H1 (cell line): ENCODE results near the gene ERAS. TPM values are rescaled to one million over a fixed set of nuclear protein-coding genes. Genes with fewer than 3 reads are reported as not detected.

Source experiments
- BRCA1 ChIP-seq: IDR thresholded peaks from 2 replicates; pipeline ENCODE4 v1.6.1; 2012; ENCODE audit warnings: low read depth, low read length, improper control_type of control experiment
- RXRA ChIP-seq: IDR thresholded peaks from 2 replicates; pipeline ENCODE4 v1.6.1; 2011; ENCODE audit warnings: low read depth, mild to moderate bottlenecking, low read length, moderate library complexity; ENCODE audit not compliant: insufficient read depth
- SIX5 ChIP-seq: IDR thresholded peaks from 2 replicates; pipeline ENCODE4 v1.6.1; 2011; ENCODE audit warnings: mild to moderate bottlenecking, low read depth, low read length
- SP4 ChIP-seq: IDR thresholded peaks from 2 replicates; pipeline ENCODE4 v1.6.1; 2012; ENCODE audit warnings: low read length, inconsistent platforms
- TCF12 ChIP-seq: IDR thresholded peaks from 2 replicates; pipeline ENCODE4 v1.6.1; 2011; ENCODE audit warnings: low read depth, mild to moderate bottlenecking, low read length
- polyA plus RNA-seq, 7 experiments: library from polyadenylated mRNA; depleted of rRNA in 3 of 7; stranded (reverse) in 5 of 7; unstranded in 2 of 7; fragments of >200 nt in 5 of 7; fragments of 200-250 nt in 2 of 7; gene quantifications; 1 replicate in 5 of 7; 2 replicates in 1 of 7; 4 replicates in 1 of 7; pipeline versions ENCODE4 v1.2.1 to v1.2.3, GENCODE V29; 2011 to 2013; ENCODE audit warnings: missing spikeins in 2 of 7, mixed read lengths in 2 of 7
- total RNA-seq: library from RNA; stranded (reverse); fragmentation: NEBNext Ultra II Directional; extraction: Animal tissue kit (Norgen Biotek cat#: 25700); gene quantifications from 2 replicates; pipeline ENCODE4 v1.2.1, GENCODE V29; 2021
- TF ChIP-seq, protein P1 (sequence below): fragments of 300-600 bp; sonication (generic); IDR thresholded peaks from 2 replicates; pipeline ENCODE4 v1.7.1; 2012; ENCODE audit warnings: low read length, moderate library complexity, mild to moderate bottlenecking, inconsistent platforms; ENCODE audit not compliant: insufficient replicate concordance

ERAS gene
- total and polyA plus RNA-seq, 2 of the 8 experiments (the other 6 are each of a cell fraction or from before 2014, with no cell fraction given), result 0.70 TPM; not detected in 1

DNA sequence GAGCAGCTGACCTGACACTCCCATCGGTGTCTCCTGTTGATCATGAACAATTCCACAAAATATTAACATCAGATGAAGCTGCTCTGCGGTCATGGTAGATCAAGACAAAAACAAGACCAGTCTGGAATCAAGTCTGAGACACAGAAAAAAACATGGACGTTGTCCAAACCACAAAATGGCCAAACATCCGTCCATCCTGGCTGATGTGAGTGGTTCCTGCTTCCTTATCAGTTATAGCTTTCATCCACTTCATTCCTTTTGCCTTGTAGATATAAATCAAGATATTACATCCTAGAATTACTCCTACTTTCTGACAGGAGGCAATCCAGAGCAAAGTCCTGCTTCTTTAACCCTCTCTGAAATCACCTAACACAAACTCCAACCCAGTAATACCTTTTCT lies 37.9 kb downstream of the ERAS start (continued):
- TF ChIP-seq, protein P1, sequence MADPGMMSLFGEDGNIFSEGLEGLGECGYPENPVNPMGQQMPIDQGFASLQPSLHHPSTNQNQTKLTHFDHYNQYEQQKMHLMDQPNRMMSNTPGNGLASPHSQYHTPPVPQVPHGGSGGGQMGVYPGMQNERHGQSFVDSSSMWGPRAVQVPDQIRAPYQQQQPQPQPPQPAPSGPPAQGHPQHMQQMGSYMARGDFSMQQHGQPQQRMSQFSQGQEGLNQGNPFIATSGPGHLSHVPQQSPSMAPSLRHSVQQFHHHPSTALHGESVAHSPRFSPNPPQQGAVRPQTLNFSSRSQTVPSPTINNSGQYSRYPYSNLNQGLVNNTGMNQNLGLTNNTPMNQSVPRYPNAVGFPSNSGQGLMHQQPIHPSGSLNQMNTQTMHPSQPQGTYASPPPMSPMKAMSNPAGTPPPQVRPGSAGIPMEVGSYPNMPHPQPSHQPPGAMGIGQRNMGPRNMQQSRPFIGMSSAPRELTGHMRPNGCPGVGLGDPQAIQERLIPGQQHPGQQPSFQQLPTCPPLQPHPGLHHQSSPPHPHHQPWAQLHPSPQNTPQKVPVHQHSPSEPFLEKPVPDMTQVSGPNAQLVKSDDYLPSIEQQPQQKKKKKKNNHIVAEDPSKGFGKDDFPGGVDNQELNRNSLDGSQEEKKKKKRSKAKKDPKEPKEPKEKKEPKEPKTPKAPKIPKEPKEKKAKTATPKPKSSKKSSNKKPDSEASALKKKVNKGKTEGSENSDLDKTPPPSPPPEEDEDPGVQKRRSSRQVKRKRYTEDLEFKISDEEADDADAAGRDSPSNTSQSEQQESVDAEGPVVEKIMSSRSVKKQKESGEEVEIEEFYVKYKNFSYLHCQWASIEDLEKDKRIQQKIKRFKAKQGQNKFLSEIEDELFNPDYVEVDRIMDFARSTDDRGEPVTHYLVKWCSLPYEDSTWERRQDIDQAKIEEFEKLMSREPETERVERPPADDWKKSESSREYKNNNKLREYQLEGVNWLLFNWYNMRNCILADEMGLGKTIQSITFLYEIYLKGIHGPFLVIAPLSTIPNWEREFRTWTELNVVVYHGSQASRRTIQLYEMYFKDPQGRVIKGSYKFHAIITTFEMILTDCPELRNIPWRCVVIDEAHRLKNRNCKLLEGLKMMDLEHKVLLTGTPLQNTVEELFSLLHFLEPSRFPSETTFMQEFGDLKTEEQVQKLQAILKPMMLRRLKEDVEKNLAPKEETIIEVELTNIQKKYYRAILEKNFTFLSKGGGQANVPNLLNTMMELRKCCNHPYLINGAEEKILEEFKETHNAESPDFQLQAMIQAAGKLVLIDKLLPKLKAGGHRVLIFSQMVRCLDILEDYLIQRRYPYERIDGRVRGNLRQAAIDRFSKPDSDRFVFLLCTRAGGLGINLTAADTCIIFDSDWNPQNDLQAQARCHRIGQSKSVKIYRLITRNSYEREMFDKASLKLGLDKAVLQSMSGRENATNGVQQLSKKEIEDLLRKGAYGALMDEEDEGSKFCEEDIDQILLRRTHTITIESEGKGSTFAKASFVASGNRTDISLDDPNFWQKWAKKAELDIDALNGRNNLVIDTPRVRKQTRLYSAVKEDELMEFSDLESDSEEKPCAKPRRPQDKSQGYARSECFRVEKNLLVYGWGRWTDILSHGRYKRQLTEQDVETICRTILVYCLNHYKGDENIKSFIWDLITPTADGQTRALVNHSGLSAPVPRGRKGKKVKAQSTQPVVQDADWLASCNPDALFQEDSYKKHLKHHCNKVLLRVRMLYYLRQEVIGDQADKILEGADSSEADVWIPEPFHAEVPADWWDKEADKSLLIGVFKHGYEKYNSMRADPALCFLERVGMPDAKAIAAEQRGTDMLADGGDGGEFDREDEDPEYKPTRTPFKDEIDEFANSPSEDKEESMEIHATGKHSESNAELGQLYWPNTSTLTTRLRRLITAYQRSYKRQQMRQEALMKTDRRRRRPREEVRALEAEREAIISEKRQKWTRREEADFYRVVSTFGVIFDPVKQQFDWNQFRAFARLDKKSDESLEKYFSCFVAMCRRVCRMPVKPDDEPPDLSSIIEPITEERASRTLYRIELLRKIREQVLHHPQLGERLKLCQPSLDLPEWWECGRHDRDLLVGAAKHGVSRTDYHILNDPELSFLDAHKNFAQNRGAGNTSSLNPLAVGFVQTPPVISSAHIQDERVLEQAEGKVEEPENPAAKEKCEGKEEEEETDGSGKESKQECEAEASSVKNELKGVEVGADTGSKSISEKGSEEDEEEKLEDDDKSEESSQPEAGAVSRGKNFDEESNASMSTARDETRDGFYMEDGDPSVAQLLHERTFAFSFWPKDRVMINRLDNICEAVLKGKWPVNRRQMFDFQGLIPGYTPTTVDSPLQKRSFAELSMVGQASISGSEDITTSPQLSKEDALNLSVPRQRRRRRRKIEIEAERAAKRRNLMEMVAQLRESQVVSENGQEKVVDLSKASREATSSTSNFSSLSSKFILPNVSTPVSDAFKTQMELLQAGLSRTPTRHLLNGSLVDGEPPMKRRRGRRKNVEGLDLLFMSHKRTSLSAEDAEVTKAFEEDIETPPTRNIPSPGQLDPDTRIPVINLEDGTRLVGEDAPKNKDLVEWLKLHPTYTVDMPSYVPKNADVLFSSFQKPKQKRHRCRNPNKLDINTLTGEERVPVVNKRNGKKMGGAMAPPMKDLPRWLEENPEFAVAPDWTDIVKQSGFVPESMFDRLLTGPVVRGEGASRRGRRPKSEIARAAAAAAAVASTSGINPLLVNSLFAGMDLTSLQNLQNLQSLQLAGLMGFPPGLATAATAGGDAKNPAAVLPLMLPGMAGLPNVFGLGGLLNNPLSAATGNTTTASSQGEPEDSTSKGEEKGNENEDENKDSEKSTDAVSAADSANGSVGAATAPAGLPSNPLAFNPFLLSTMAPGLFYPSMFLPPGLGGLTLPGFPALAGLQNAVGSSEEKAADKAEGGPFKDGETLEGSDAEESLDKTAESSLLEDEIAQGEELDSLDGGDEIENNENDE, result no peak
- TF ChIP-seq RXRA (no peak), SIX5 (no peak), BRCA1 (no peak), TCF12 (no peak), SP4 (no peak)
- TF ChIP-seq, all 59 proteins: peak for 0
